GM18868 (cell line): ENCODE measurements around the gene SLCO3A1.

Source experiments
- ATAC-seq: cut with Tn5 transposase; IDR thresholded peaks from one replicate; pipeline ENCODE4 v1.9.1; 2021; ENCODE audit warnings: mild to moderate bottlenecking, moderate library complexity; ENCODE audit not compliant: unreplicated experiment

The SLCO3A1 gene

DNA sequence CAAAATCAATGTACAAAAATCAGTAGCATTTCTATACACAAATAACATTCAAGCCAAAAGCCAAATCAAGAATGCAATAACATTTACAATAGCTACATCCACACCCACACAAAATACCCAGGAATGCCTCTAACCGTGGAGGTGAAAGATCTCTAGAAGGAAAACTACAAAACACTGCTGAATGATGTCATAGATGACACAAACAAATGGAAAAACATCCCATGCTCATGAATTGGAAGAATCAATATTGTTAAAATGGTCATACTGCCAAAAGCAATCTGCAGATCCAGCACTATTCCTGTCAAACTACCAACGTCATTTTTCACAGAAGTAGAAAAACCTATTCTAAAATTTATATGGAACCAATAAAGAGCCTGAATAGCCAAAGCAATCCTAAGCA lies 143.7 kb downstream of the SLCO3A1 start:
- ATAC-seq = no peak

DNA sequence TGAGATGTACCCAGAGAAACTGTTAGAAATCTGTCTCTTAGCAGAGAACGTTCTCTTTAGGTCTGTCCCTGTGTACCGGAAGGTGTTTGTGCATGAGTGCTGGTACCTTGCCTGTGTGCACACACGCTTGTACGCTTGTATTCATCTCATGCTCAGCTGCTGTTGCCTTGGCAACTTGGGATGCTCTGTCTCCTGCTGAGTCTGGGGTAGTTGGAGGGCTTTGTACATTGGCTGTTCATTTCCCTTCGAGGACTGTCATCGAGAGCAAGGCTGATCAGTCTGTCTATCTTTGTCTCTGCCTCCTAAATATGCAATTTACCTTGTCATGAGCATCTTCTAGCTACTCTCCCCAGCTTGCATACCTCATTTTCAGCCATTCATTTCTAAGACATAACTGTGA lies 147.2 kb downstream of the SLCO3A1 start:
- no peak for ATAC-seq

DNA sequence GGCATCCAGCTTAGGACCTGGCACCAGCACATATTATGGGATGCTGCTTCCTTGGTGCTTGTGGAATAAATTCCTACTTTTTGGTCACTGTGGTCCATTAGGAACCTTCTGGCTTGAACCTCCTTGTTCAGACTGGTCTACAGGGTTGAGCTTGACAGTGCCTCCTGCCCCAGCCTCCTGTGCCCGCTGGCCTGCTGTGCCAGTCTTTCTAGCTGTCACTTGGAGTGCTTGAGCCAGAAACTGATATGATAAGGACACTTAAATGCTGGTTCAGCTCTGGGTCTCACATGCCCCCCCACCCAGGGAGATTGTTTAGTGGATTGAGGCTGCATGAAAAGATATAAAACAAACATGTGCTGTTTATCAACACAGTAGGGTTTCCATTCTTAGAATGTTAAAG lies 147.8 kb downstream of the SLCO3A1 start:
- ATAC-seq = no peak

DNA sequence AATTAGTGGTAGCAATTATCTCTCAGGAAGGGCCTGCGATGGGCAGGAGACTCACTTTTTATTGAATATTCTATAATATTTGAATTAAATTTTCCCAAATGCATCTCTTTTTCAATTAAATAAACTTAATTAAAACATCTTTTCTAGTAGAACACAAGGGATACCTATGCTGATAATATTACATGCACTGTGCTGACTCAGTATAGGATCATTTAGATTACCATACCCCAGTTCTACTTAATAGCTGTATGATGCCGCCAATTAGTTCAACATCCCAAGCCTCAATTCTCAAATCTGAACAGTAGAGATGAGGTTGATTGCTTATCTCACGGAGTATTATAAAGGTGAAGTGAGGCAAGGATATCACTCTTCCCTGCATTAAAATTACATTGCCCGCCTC lies 149.2 kb downstream of the SLCO3A1 start:
- ATAC-seq = no peak

DNA sequence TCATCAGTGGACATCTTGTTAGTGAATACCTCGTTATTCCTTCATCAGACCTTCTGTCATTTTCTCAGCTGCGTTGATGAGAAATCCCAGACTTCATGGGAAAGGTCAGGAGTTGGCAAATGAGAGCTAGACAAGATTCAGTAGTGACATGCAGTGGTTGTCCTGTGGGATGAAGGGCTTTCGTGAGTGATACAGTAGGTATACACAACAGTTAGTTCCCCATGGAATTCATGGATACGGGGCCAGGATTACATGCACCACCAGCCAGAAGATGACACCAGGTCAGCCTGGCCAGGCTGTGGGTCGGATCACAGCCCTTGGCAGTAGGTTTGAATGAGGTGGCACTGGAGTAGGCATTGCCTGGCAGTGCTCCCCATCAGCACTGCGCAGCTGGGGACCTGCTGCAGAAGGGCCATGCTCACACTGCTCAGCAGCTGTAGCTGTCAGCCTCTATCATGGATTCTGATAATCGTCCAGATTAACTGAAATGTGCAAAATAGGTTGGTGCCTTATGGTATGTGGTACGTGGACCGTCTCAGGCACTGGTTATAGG lies 150.1 kb downstream of the SLCO3A1 start:
- no peak for ATAC-seq

DNA sequence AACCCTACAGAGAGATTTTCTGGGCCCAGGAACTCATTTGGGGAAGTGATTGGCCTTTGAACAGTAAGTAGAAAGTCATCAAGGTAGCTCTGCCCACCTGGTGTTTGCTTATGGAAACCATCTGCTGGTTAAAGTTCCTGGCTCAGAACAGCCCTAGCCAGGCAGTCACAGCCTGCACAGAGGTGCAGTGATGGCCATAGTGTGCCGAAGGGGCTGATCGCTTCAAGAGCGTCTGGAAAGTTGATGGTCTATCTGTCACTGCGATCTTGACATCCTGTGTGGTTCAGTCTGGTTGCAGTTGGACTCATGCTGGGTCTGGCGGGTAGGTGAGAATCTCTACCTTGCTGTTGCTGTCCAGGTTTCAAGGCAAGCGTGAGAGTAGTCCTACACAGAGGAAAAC lies 151.6 kb downstream of the SLCO3A1 start:
- ATAC-seq = no peak

DNA sequence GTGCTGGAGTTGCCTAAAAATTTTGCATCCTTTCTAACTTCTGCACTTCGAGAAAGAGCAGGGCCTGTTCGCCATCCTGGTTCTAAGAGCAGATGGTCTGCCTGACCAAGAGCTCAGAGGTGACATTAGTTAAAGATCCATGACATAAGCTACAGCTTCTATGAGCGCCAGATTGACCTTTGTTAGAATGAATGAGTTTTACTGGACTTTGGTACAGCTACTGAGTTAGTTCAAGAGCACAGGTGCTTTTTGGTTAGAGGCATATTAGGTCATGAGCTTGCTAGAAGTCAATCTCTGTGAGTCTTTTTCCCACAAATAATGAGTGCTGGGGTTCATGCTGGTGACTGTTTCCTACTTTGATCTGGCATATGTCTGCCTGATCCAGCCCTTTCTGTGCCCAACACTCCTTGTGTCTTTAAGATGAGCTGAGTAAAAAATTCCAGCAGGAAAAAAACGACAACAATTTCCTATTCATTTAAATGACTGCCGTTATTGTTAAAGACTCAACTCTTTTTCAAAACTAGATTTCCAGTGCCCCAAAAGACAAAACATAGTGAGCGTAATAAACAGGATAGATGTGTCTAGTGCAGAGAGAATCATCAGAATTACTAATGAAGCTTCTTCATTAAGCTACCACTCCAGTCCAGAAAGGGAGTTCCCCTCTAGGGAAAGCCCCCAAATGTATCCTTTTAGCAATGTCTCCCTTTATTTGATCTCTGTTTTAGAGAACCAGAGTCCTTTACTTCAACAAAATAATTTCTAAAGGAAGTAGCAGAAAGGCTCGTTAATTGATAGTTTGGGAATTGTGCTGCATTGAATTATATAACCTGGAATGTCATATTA lies 152.9 kb downstream of the SLCO3A1 start:
- ATAC-seq = no peak

DNA sequence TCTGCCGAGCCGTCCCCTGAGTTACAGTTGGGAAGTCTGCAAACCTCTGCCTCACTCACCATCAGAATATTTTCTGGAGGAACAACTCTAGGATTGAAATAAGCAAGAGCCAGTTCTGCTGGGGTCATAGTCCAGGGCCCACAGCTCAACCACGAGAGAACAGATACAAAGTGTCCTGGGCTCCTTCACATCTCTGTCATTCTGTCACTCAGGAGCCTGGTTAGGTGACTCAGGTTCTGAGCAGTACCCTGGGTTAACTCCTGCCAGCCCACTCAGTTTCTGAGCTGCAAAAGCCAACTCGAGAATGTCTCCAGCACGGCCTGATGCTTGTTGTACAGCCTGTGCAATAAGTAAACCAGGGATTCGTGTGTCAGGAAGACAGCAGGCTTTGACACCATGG lies 155.7 kb downstream of the SLCO3A1 start:
- no peak for ATAC-seq

DNA sequence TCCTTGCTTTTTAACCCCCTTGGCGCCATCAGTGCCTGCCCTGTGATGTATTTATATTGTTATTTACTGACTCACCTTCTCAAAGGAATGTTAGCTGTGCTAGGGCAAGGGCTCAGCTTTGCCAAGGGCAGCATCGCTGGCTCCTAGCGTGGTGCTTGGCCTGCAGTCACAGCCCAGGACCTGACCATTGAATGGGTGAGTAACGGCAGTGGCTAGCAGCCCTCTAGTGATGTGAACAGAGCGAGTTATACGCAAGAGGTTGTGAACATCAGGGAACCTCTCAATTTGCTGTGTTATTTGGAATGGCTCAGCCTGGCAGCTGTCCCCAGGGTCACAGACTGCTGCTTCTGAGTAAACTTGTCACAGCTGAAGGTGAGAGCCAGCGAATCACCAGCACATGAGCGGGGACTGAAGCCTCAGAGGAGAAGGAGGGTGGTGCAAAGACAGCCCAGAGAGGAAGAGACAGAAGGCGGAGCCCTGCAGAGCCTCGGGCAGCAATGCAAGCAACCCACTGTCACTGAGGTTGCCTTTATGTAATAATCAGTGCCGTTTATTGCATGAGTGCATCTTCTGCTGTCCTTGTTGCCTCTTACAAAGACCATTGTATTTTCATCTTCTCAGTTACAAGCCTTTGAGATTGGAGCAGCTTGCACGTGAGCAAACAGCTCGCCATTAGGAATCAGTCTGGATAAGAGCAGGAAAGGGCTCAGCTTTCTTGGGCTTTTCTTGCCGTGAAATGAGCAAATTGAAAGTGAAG lies 158.3 kb downstream of the SLCO3A1 start:
- no peak for ATAC-seq

DNA sequence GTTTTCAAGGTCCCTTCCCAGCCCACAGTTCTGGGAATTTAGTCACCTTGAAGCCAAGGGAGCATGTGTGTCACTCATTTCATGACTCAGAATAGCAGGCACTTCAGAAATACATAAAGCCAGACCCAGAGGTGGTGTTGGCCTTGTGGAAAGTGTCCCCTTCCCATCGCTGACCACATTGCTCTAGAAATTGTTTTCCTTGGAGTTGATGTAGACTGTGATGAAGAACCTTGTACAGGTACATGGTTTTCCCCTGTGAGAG lies 158.8 kb downstream of the SLCO3A1 start:
- ATAC-seq = no peak

DNA sequence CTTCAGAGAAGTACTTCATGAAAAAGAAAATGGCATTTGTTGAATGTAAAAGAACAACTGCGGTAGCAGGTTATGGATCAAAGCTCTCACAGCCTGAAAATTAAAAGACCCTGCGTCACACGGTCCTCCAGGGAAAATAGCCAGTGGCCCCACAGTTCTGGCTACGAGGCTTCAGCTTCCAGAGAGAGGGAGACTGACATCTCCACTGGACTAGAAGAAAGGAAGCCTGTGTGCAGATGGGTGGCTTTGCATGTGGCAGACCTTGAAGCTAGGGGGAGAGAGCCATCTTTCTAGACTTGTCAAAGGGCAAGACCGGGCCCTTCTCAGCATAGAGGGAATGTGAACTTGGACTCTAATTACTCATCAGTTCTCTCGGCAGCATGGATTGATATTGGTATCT lies 159.4 kb downstream of the SLCO3A1 start:
- no peak for ATAC-seq

DNA sequence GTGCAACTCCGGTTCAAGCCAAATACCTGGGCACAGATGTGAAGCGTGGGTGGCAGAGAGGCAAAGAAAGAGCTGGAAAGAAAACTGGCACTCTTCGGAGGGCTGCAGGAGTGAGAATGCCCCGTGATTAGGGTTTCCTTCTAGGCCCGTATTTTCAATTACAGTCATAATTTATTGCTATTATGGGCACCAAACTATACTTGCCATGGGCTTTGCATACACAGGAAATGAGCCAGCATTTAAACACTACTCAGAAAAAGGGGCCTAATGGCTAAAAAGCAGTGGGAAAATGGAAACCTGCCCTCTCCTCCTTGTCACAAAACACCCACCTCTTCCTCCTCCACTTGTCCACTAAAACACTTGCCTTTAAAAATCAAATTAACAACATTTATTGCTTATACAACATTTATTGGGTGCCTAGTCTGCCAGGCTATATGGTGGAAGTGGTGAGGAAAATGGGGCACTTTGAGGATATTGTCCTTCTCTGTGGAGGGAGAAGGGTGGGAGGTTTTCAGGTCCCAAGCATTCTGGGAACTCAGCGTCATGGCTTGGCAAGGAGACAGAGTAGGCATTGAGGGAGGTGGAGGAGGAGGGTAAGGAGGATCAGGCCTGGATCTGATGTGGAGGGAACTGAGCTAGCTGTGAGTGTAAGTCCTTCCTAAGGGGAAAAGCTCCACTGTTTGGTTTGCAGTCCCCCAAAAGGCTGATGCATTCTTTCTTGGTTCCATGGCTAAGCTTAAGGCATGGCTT lies 160.9 kb downstream of the SLCO3A1 start:
- ATAC-seq = no peak

DNA sequence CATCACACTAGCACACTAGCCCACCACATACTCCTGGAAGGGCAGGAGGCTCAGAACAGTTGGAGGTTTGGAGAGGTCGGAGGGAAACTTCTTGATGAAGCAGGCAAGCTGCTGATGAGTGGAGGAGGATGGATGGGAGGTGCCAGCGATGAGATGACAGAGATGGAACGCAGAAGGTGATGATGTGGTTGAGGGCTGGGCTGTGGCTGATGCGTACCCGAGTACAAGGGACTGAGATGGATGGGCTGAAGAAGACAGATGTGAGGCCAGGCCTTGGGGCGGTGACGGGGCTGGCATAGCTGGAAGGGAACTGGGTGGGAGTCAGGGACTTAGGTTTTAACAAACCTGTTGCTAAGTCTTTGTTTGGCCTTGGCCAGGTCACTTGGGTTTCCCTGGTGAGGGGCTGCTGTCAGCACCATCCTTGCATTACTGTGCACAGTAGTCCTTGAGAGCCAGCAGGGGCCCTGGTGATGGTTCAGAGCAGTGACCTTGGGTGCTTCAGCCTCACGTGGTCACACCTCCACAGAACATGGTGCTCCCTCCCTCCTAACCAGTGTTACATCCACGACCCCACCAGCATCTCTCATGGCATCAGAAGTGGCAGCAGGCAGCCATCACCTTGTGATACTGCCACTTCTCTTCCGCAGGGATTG lies 164.5 kb downstream of the SLCO3A1 start:
- ATAC-seq = no peak

DNA sequence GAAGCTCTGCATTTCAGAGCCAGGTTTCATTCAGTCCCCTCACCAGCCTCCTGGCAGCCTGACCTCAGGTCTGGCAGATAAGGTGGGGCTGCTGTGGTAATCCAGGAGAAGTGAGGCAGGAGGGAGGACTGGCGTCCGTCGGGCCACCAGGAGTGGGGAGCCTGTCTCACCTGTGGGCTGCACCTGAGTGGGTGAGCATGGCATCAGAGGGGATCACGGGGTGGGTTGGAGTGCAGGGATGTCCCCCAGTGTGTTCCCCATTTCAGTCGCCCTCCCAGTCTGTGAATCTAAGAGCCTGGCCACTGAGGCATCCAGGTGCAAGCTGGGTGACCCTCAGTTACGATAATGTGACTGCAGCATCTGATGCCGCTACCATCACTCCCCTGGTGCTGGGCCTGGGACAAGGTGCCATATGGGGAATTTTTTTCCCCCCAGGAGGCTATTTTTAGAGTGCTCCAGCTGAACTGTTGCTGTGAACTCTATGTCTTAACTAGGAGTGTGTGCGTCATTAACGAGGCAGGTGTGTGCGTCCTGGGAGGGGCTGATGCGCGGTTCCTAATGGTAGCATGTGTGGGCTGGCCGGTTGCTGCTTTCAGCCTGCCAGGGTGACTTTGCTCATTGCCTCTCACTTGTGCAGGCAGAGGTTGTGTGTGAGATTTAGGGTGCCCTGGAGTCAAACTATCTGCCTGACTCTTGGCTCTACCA lies 165.2 kb downstream of the SLCO3A1 start:
- no peak for ATAC-seq

DNA sequence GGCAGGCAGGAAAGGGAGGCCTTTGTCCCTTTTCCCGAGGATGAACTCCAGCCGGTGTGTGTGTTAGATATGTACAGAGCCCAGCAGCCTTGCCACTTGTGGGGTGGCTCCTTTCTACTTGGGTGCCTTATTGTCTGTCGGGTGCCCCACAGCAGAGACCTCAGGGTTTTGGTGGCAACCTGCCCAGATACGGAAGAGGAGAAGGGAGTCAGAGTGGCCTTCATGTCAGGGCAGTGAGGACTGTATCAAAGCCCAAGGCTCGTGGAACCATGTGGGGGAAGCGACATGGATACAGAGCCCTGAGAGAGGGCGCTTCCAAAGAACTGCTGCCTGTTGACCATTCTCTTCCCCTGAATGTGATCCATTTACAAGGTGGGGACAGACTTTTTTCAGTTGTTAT lies 166.2 kb downstream of the SLCO3A1 start:
- ATAC-seq = no peak

DNA sequence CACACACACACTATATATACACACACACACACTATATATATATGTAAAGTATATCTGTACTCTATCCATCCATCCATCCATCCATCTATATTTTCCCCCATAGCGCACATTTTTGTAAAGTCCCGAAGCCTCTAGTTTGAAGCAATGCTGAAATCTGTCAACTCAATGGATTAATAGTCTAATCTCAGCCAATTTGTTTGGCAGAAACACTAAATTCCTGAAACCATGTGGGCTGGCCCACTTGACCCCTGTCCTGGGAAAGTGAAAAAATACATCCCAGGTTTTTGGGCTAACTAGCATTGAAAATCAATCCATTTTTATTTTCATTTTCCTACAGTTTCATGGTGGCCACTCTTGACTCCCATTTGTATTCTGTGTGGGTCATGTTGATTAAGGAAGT lies 166.7 kb downstream of the SLCO3A1 start:
- ATAC-seq = no peak

DNA sequence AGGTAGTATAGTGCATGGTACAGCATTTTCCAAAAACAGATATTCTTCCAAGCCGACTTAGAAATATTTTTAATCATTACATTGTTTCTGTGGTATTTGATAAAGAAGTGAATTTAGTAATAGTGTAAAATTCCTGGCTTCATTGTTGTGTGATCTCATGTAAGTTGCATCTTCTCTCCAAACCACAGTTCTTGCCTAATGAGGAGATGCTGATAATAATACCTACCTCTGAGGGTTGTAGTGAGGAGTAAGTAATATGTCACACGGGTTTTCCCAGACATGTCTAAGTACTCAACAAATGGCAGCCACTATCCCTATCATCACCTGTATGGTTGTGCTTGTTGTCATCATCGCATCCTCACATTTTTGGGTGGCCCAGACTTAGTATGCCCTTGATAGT lies 167.3 kb downstream of the SLCO3A1 start:
- no peak for ATAC-seq

DNA sequence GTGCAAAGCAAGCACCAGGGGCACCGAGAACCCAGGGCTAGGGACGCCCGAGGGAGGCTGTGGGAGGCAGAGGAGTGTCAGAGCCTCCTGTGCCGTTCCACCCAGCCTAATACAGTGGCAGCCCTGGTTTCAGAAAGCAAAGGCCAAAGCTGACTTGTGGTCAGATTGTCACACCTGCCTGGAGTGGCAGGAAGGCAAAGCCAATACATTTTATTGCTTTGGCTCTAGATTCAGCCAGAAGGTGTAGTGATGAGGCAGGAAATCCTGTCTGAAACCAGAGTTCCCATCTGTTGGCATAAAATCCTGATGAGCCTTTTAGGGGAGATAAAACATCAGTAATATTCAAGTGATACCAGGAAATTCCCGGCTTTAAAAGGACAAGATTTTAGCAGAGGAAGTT lies 168.3 kb downstream of the SLCO3A1 start:
- no peak for ATAC-seq

DNA sequence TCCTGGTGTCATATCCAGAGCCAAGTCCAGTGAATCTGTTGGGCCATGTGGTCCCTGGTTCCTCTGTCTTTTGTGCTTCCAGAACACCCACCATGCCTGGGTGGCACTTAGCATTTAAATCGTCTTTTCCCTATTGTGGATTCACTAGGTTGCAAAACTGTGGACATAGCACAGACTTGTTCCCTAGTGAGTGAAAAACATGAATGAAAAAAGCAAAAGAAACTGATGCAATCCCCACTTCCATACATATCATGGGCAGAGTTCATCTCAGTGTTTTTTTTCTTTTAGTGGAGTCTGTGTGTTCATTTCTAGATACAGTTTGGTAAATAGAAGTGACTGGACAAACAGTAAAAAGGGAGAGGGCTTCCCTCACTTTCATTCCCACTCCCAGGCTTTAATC lies 170.5 kb downstream of the SLCO3A1 start:
- no peak for ATAC-seq

DNA sequence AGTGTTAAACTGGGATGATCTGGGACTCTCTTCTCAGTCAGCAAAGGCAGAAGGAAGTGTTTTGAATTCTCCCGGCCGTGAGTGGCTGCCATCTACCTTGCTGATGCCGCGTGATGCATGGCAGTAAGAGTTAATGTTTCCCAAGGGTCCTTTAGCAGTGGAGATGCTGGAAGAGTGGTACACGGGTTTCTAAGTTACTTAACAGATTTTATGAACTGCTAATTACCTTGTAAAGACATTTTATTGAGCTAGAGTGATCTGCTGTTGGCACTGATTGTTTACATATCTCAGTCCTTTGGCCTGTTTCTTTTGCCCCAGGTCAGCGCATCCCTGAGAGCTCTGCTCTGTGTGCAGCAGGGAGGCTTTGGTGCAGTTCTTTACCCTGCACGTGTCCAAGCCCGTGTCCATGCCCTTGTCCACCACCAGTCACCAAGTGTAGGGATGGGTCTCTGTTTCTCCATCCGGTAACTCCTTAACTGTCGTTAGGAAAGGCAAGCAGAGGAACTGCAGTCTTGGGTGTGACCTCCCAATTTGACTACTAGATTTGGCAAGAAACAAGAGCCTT lies 172.3 kb downstream of the SLCO3A1 start:
- no peak for ATAC-seq
